NCI-H510A treated with DMSO at 0.1 percent for 48 hours (cell line): ENCODE results near the gene NDST4.

Experiments used
- DNase-seq: peaks from one replicate; lab custom pipeline; 2025; lab: John Stamatoyannopoulos, UW

NDST4 gene

GRCh38 chr4:114907568-114907967 lies 205.9 kb downstream of the NDST4 start:
- no peak for DNase-seq

GRCh38 chr4:114905017-114905416 lies 208.4 kb downstream of the NDST4 start:
- no peak for DNase-seq

GRCh38 chr4:114900934-114901333 lies 212.5 kb downstream of the NDST4 start:
- DNase-seq, result no peak

GRCh38 chr4:114890773-114891172 lies 222.6 kb downstream of the NDST4 start:
- DNase-seq, result no peak

GRCh38 chr4:114886761-114887160 lies 226.7 kb downstream of the NDST4 start:
- DNase-seq, result no peak

GRCh38 chr4:114883641-114884040 lies 229.8 kb downstream of the NDST4 start:
- no peak for DNase-seq

- peak; percentile 32 for DNase-seq
Observed at GRCh38 chr4:114879916-114880669, 233.3 kb downstream of the NDST4 start.

- DNase-seq, result no peak
Observed at GRCh38 chr4:114875630-114876029, 237.8 kb downstream of the NDST4 start.

- no peak for DNase-seq
Observed at GRCh38 chr4:114874321-114874720, 239.1 kb downstream of the NDST4 start.

GRCh38 chr4:114870987-114871386 lies 242.4 kb downstream of the NDST4 start:
- DNase-seq, result no peak

- DNase-seq, result no peak
Observed at GRCh38 chr4:114866901-114867670, 246.3 kb downstream of the NDST4 start.

GRCh38 chr4:114864060-114864459 lies 249.4 kb downstream of the NDST4 start:
- no peak for DNase-seq

GRCh38 chr4:114860786-114861185 lies 252.6 kb downstream of the NDST4 start:
- no peak for DNase-seq

- no peak for DNase-seq
Observed at GRCh38 chr4:114857831-114858230, 255.6 kb downstream of the NDST4 start.

- no peak for DNase-seq
Observed at GRCh38 chr4:114839986-114840385, 273.4 kb downstream of the NDST4 start.

- no peak for DNase-seq
Observed at GRCh38 chr4:114830628-114831027, 282.8 kb downstream of the NDST4 start.

- no peak for DNase-seq
Observed at GRCh38 chr4:114827651-114828050, 285.8 kb downstream of the NDST4 start.

GRCh38 chr4:114815760-114816159 lies 297.7 kb downstream of the NDST4 start:
- DNase-seq, result no peak

GRCh38 chr4:114813961-114814360 lies 299.5 kb downstream of the NDST4 start:
- DNase-seq, result no peak

- no peak for DNase-seq
Observed at GRCh38 chr4:114811564-114812301, 301.7 kb downstream of the NDST4 start.

GRCh38 chr4:114807759-114808404 lies 305.5 kb downstream of the NDST4 start:
- DNase-seq, result no peak

- no peak for DNase-seq
Observed at GRCh38 chr4:114807357-114807756, 306.1 kb downstream of the NDST4 start.
